CD14-positive monocyte (primary cell): ENCODE measurements around the gene RXRG. TPM values are rescaled to one million over a fixed set of nuclear protein-coding genes. Genes with fewer than 3 reads are reported as not detected.

Source experiments
- DNase-seq, 3 donors: peaks; one replicate each; pipeline ENCODE4 v3.0.0-alpha.2; 2011 to 2022
- H2AFZ ChIP-seq: 2 replicates; pipeline ENCODE4 v1.6.0; 2012; ENCODE audit warnings: mild to moderate bottlenecking, low read depth, low read length, inconsistent platforms; ENCODE audit not compliant: insufficient read depth, poor library complexity, severe bottlenecking
- H3K27ac ChIP-seq, 2 donors: 1 replicate in 1 of 2; 2 replicates in 1 of 2; pipeline ENCODE4 v1.5.1; 2012 to 2013; ENCODE audit warnings: low read length in 2 of 2, control low read depth in 1 of 2, inconsistent platforms in 1 of 2, low read depth in 1 of 2, mild to moderate bottlenecking in 1 of 2
- H3K27me3 ChIP-seq, 2 donors: one replicate each; pipeline versions ENCODE4 v1.6.0 to v1.6.1; 2011 to 2013; ENCODE audit warnings: low read length in 2 of 2; ENCODE audit not compliant: control insufficient read depth in 2 of 2, insufficient read depth in 2 of 2
- H3K36me3 ChIP-seq, 2 donors: replicated peaks in 1 of 2; 1 replicate in 1 of 2; 2 replicates in 1 of 2; pipeline versions ENCODE4 v1.5.1 to v1.6.1; 2012 to 2013; ENCODE audit warnings: low read length in 2 of 2, control low read depth in 1 of 2, inconsistent platforms in 1 of 2, mild to moderate bottlenecking in 1 of 2; ENCODE audit not compliant: insufficient read depth in 2 of 2, control insufficient read depth in 1 of 2
- H3K4me1 ChIP-seq, 2 donors: 1 replicate in 1 of 2; 2 replicates in 1 of 2; pipeline versions ENCODE4 v1.5.1 to v1.6.1; 2012 to 2013; ENCODE audit warnings: low read length in 2 of 2, control low read depth in 1 of 2, inconsistent platforms in 1 of 2, mild to moderate bottlenecking in 1 of 2, moderate library complexity in 1 of 2; ENCODE audit not compliant: insufficient read depth in 2 of 2, control insufficient read depth in 1 of 2
- H3K4me2 ChIP-seq: replicated peaks from 2 replicates; pipeline ENCODE3; 2012; ENCODE audit warnings: low read length, moderate library complexity, mild to moderate bottlenecking; ENCODE audit not compliant: poor library complexity, severe bottlenecking; ENCODE audit errors: extremely low read depth
- H3K4me3 ChIP-seq, 3 experiments: fragments of 200-600 bp in 1 of 3; sonication (generic) in 1 of 3; replicated peaks in 1 of 3; 1 replicate in 2 of 3; 2 replicates in 1 of 3; pipeline ENCODE4 v1.5.1; 2011 to 2013; ENCODE audit warnings: low read length in 3 of 3, mild to moderate bottlenecking in 3 of 3, control low read depth in 2 of 3, low read depth in 2 of 3, inconsistent platforms in 1 of 3, moderate library complexity in 1 of 3
- H3K79me2 ChIP-seq: 2 replicates; pipeline ENCODE4 v1.6.0; 2012; ENCODE audit warnings: mild to moderate bottlenecking, control low read depth, inconsistent platforms, low read length, moderate library complexity; ENCODE audit not compliant: insufficient read depth
- H3K9ac ChIP-seq: 2 replicates; pipeline ENCODE4 v1.6.0; 2017; ENCODE audit warnings: low read length, mild to moderate bottlenecking; ENCODE audit not compliant: insufficient read depth, poor library complexity, severe bottlenecking
- H3K9me3 ChIP-seq, 2 donors: replicated peaks in 1 of 2; 1 replicate in 1 of 2; 2 replicates in 1 of 2; pipeline versions ENCODE4 v1.5.1 to v1.6.1; 2012 to 2013; ENCODE audit warnings: low read length in 2 of 2, control low read depth in 1 of 2; ENCODE audit not compliant: control insufficient read depth in 1 of 2, insufficient read depth in 1 of 2
- H4K20me1 ChIP-seq: 2 replicates; pipeline ENCODE4 v1.6.0; 2012; ENCODE audit warnings: mild to moderate bottlenecking, low read length, control low read depth, moderate library complexity; ENCODE audit not compliant: insufficient read depth
- H3K27ac Mint-ChIP-seq, 7 donors: one replicate each; pipeline ENCODE4 v1.8.0; 2020; ENCODE audit warnings: mild to moderate bottlenecking in 7 of 7, mixed read lengths in 7 of 7, moderate library complexity in 6 of 7, inconsistent platforms in 2 of 7
- H3K27me3 Mint-ChIP-seq, 3 donors: one replicate each; pipeline ENCODE4 v1.8.0; 2021 to 2022; ENCODE audit warnings: low read depth in 3 of 3, mild to moderate bottlenecking in 3 of 3, mixed read lengths in 3 of 3, moderate library complexity in 3 of 3, inconsistent platforms in 1 of 3
- H3K36me3 Mint-ChIP-seq, 2 donors: one replicate each; pipeline ENCODE4 v1.8.0; 2020; ENCODE audit warnings: mixed read lengths in 2 of 2, inconsistent platforms in 1 of 2, mild to moderate bottlenecking in 1 of 2
- H3K4me1 Mint-ChIP-seq: one replicate; pipeline ENCODE4 v1.8.0; 2020; ENCODE audit warnings: mild to moderate bottlenecking, mixed read lengths
- H3K4me3 Mint-ChIP-seq, 2 donors: one replicate each; pipeline ENCODE4 v1.8.0; 2020; ENCODE audit warnings: mild to moderate bottlenecking in 2 of 2, mixed read lengths in 2 of 2, moderate library complexity in 1 of 2
- H3K9me3 Mint-ChIP-seq, 7 donors: one replicate each; pipeline ENCODE4 v1.8.0; 2020 to 2022; ENCODE audit warnings: mixed read lengths in 7 of 7, mild to moderate bottlenecking in 6 of 7, moderate library complexity in 6 of 7, inconsistent platforms in 2 of 7
- WGBS: methylation state at CpG from one replicate; pipeline ENCODE4 v1.1.5; 2013; ENCODE audit warnings: missing lambda C conversion rate; ENCODE audit not compliant: insufficient coverage; 5-methylcytosine and 5-hydroxymethylcytosine counted together
- intact Hi-C, 2 donors: fragments of 100-400 bp; cut with micrococcal nuclease; formaldehyde crosslinking; loops; one replicate each; pipeline versions ENCODE4 v1.15.0 to v1.15.1; 2023
- polyA plus RNA-seq, 3 donors: library from polyadenylated mRNA; depleted of rRNA in 1 of 3; unstranded in 2 of 3; stranded (reverse) in 1 of 3; fragments of 300-500 nt in 2 of 3; fragments of >200 nt in 1 of 3; fragmentation: Illumina TruSeq in 2 of 3; gene quantifications; 1 replicate in 2 of 3; 2 replicates in 1 of 3; pipeline ENCODE4 v1.2.3, GENCODE V29; 2012 to 2021
- TF ChIP-seq, protein P1 (sequence below): fragments of 200-600 bp; IDR thresholded peaks from one replicate; pipeline ENCODE4 v1.8.0; 2022; ENCODE audit warnings: antibody characterized with exemption, mild to moderate bottlenecking

The RXRG gene
- polyA plus RNA-seq, 3 donors: not detected

DNA sequence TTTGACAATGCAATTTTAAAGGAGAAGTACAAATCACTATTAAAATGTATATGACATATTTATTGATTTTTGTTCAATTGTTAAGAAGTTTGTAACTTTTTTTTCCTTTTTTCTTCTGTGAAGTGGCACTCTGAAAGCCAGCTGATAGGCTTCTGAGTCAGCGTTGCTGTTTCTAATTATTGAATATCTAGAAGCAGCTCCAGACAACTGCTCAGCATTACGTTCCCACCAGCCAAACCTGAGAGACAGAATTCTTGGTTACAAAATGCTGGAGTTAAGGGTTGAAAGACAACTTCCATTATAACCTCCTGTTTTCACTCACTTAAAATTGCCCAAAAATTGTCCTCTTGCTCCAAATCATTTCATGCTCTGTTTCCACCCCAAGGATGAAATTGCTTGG lies 57.0 kb downstream of the RXRG start:
- no peak overlapping the region for H3K27ac Mint-ChIP-seq
- Histone ChIP-seq H3K4me2 (no peak overlapping the region), H3K27ac (no peak overlapping the region), H3K4me1 (peaks cover 4 to 7% of the 10 kb centered on the region in 2 donors), H4K20me1 (no peaks in the 10 kb centered on the region), H3K79me2 (no peaks in the 10 kb centered on the region), H3K9me3 (no peaks in the 10 kb centered on the region), H3K27me3 (peaks cover 74 to 91% of the 10 kb centered on the region in 2 donors), H3K4me3 (no peak overlapping the region), H3K9ac (no peak overlapping the region), H2AFZ (no peak overlapping the region), H3K36me3 (no peaks in the 10 kb centered on the region)
- no peak overlapping the region for H3K4me3 Mint-ChIP-seq
- WGBS: no CpG with 5 or more reads among the region's 2 CpGs
- peaks cover 4% of the 10 kb centered on the region for H3K4me1 Mint-ChIP-seq
- intact Hi-C loops: no loop called here
- no peaks in the 10 kb centered on the region for H3K9me3 Mint-ChIP-seq
- no peak for DNase-seq
- peaks cover 72 to 93% (median 85%) of the 10 kb centered on the region in 3 donors for H3K27me3 Mint-ChIP-seq
- TF ChIP-seq, protein P1, sequence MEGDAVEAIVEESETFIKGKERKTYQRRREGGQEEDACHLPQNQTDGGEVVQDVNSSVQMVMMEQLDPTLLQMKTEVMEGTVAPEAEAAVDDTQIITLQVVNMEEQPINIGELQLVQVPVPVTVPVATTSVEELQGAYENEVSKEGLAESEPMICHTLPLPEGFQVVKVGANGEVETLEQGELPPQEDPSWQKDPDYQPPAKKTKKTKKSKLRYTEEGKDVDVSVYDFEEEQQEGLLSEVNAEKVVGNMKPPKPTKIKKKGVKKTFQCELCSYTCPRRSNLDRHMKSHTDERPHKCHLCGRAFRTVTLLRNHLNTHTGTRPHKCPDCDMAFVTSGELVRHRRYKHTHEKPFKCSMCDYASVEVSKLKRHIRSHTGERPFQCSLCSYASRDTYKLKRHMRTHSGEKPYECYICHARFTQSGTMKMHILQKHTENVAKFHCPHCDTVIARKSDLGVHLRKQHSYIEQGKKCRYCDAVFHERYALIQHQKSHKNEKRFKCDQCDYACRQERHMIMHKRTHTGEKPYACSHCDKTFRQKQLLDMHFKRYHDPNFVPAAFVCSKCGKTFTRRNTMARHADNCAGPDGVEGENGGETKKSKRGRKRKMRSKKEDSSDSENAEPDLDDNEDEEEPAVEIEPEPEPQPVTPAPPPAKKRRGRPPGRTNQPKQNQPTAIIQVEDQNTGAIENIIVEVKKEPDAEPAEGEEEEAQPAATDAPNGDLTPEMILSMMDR: no peak
- H3K36me3 Mint-ChIP-seq: no peaks in the 10 kb centered on the region

GRCh38 chr1:165387505-165387904 lies 57.4 kb downstream of the RXRG start:
- Mint-ChIP-seq H3K4me1 (no peaks in the 10 kb centered on the region), H3K27me3 (peaks cover 69 to 91% (median 80%) of the 10 kb centered on the region in 3 donors), H3K36me3 (no peaks in the 10 kb centered on the region), H3K4me3 (no peak overlapping the region), H3K27ac (no peak overlapping the region), H3K9me3 (no peaks in the 10 kb centered on the region)
- intact Hi-C loops: no loop called here
- no peaks in the 10 kb centered on the region for H4K20me1 ChIP-seq
- H3K4me1 ChIP-seq: peaks cover 0 to 5% of the 10 kb centered on the region in 2 donors
- WGBS: no CpG with 5 or more reads among the region's 2 CpGs
- H3K9me3 ChIP-seq: no peaks in the 10 kb centered on the region
- no peak overlapping the region for H3K9ac ChIP-seq
- TF ChIP-seq, protein P1: no peak
- no peak overlapping the region for H3K4me3 ChIP-seq
- peaks cover 71 to 92% of the 10 kb centered on the region in 2 donors for H3K27me3 ChIP-seq
- no peak for DNase-seq
- no peaks in the 10 kb centered on the region for H3K36me3 ChIP-seq
- no peak overlapping the region for H3K27ac ChIP-seq
- no peak overlapping the region for H2AFZ ChIP-seq
- H3K79me2 ChIP-seq: no peaks in the 10 kb centered on the region
- no peak overlapping the region for H3K4me2 ChIP-seq
